NCI-H226 (cell line): ENCODE measurements around the gene GNAZ.

Source experiments
- DNase-seq: peaks from one replicate; pipeline ENCODE4 v3.0.0-alpha.2; 2015

Gene GNAZ

DNA sequence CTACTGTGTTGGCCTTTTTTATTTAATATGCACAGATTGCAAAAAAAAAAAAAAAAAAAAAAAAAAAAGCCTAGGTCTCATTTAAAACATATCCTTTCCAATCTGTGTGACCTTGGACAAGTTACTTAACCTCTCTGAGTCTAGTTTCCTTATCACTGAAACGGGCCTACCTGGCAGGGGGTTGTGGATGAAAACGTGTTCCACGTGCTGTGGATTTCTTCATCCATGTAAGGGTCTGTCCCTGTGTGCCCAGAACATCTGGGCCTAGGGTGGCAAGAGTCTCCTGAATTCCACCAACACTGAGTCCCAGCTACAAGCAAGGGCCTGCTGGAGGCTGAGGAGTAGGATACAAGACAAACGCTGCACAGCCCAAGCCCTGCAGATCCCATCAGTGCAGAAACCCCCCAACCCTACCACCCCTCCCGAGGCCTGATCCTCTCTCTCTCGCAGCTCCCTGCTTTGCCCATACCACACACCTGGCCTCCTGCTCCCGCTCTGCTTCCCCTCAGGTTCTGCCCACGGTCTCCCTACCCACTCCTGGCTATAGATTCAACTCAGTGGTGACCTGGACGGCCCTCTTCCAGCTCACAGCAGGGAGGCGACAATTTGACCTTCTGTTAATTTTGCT is 4.7 kb upstream of the GNAZ start:
- DNase-seq, result no peak

DNA sequence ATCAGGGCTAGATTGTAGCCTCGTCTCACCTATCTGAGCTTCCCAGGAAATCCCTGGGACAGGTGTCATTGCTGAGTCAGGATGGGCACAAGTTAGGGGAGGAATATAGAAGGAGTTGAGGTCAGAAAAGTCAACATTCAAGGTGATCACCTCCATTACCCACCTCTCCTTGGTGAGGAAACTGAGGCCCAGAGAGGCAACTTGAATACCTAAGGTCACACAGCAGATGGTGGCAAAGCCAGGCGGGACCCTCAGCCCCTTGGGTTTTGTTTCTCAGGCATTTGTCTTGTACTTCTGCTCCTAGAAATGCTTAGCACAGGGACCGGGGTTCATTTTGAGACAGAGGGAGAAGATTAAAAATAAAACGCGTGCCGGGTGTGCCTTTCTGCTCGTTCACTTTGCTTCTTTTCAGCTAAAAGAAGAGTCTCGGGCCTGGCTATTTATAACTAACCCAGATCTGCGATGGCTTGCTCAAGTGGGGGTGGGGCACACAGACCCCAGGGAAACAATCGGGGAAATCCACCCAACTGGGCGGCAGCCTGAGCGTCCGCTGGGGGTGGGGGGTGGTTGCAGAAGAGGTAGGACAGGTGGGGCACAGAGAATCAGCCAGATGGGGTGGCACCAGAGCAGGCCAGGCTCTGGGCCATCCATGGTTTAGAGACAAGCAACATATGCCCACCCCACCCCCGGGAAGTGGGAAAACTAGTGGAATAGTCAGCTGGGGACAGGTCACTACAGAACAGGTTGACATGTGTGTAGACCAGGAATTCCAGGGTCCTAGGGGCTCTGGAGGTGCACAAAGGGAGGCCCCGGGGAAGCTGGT is 3.9 kb upstream of the GNAZ start:
- no peak for DNase-seq

GRCh38 chr22:23067023-23067650 is 3.2 kb upstream of the GNAZ start:
- DNase-seq, result no peak

- DNase-seq, result no peak
These were observed 2.6 kb upstream of the GNAZ start for GRCh38 chr22:23067691-23068090.

- DNase-seq, result no peak
These were observed 2.1 kb upstream of the GNAZ start for GRCh38 chr22:23068096-23068831.

DNA sequence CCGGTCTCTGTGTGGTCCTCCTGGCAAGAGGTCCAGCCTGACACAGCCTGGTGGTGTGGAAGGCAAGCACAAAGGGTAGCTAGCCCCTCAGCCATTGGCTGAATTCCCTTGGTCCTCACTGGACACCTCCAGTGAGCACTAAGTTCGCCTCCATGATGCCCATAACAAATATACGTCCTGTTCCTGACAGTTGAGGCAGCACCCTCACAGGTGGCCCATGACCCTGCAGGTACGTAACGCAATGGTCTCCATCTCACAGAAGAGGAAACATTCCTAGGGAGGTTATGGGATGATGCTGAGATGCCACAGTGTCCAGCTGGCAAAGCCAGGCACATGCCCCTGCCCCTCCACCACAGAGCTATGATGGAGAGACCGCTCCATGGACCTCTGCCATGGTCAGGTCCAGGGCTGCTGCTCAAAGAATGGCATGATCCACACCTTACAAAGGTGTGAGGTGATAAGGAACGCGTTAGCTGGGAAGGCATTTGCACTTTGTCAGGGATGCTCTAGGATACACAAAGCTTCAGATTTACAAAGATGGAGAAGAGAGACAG is 1.4 kb upstream of the GNAZ start:
- no peak for DNase-seq

DNA sequence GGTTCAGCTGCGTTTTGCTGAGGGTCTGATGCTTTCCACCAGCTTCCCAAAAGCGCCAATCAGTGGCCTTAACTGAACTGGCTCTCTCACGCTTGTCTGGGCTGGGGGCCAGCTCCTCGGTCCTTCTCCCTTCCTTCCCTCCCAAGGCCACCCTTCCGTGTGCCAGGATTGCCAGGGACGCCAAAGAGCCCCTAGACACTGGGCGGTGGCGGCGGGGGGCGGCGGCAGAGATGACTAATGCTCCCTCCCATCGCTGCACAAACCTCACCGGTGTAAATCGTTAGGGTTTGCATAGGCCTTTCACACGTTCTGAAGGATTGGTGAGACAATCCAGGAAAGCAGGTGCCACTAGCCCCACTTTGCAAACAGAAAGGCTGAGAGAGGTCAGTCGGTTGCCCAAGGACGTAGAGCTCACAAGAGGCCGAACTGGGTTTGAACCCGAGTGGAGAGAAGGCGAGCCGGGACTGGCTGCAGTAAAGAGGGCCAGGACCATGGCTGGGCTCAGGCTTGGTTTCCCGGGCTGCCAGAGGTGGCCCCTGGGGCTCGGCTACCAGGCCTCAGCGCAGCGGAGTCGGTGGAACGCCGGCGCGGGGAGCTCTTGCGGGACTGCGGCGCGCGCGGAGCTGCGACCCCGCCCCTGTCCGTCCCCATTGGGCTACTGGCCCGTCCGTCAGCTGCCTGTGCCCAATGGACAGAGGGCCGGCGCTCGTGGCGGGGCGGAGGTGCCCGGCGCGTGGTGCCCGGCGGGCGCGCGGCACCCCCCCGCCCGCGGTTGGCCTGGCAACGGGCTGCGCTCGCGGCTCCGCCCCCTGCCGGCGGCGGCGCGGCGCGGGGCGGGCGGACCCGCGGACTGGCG is 589 bp upstream of the GNAZ start:
- DNase-seq, result peak; percentile 60

GRCh38 chr22:23071230-23072076 is 1.1 kb downstream of the GNAZ start:
- DNase-seq, result no peak

DNA sequence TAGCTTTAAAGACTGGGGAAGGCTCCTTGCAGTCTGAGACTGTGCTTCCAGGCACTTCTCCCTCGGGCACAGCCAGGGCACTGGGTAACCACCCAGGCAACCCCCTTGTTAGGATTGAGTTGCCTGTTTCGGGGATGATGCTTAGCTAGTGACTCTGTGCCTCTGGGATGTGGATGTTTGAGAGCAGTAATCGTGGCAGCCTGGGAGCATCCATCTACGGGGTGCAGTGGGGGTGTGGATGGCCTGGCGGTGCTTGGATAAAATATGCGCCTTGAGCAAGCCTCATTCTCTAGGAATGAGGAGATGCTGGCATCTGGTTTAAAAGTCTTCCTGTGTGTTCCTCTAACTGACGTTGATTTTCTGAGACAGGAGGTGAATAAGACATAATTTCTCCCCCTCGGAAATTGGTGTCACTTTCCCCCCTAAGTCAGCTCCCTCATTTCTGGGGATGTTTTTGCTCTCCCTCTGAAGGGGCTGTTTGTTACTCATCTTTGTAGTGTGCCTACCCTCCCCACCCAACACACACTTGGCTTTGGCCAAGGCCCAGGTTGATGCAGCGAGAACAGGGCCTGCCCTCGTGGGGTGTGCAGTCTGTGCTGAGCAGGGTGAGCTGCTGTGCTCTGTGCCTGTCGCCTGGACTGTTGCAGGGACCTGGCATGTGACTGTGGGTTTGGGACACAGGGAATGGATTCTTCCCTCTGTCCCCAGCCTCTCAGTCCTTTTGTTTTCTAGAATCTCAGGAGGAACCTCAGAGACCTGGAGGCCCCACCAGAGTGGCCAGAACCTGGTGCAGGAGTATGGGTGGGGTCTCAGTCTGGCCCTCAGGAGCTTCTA is 2.0 kb downstream of the GNAZ start:
- DNase-seq, result peak; percentile 6

DNA sequence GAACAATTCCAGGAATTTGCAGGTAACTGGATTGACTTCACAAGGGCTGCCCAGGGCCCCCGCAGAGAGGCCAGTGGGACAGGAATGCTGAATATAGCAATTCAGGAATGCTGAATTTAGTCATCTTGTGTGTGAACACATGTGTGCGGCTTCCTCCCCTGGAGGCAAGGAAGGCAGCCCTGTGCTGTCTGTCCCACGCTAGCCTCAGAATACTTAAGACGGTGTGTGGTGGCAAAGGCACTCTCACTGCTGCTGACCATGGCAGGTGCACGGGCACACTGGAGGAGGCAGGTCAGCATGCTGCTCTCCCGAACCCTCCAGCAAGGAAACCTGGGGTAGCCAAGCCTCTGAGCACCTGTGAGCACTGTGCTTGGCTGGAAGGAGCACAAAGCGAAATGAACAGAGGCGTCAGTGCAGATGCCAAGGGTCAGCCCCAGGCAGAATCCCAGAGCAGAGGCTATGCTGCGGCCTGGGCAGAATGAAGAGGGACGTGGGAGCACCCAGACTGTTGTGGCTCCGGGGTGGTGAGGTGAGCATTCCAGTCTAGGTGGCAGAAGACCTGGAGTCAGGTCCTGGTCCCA is 2.7 kb downstream of the GNAZ start:
- DNase-seq, result no peak

GRCh38 chr22:23073526-23074229 is 3.4 kb downstream of the GNAZ start:
- no peak for DNase-seq

GRCh38 chr22:23074451-23074850 is 4.1 kb downstream of the GNAZ start:
- DNase-seq, result no peak

GRCh38 chr22:23075050-23075449 is 4.7 kb downstream of the GNAZ start:
- no peak for DNase-seq

DNA sequence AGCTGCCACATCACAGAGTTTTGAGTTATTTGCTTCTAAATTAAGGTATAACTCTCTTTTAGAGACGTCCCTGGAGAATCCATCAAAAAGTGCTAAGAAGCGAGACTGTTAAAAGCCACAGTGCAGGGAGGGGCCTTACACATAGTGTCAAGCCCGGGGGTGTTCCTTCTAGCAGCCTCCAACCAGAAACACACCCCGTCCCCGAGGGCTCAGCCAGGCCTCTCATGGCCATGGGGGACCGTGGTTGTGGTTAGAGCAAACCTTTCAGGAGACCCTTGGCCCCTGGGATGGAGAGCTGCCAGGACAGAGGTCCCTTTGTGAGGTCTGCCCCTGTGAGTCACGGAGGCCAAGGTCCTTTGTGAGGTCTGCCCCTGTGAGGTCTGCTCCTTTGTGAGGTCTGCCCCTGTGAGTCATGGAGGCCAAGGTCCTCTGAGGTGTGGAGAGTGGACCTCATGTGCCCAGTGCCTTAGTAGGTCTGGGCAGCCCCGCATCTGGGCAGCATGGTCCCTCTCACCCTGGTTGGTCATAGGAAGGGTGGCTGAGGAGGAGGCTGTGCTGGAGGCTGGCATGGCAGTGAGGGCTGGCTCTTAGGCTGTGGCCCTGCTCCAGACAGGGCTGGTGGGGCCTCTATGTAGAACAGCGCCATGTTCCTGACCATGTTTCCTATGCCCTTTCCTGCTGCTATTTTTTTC is 5.4 kb downstream of the GNAZ start:
- no peak for DNase-seq

- no peak for DNase-seq
These were observed 6.7 kb downstream of the GNAZ start for GRCh38 chr22:23076896-23077572.

GRCh38 chr22:23077627-23078461 is 7.5 kb downstream of the GNAZ start:
- no peak for DNase-seq

GRCh38 chr22:23078462-23078787 is 8.1 kb downstream of the GNAZ start:
- no peak for DNase-seq
